ENCODE data around the gene RASSF8.

RASSF8 gene

GRCh38 chr12:26062566-26062965 is 104.1 kb downstream of the RASSF8 start:
- Histone ChIP-seq H3K9ac (ENCODE audit: low read length) (no peak overlapping the region), H3K27ac (ENCODE audit: low read length) (no peak overlapping the region), H3K36me3 (replicated peaks; ENCODE audit: insufficient read depth, low read length) (no peaks in the 10 kb centered on the region), H3K4me3 (ENCODE audit: low read length) (no peak overlapping the region), H4K20me1 (ENCODE audit: insufficient read depth, low read length) (no peaks in the 10 kb centered on the region), H3K4me2 (ENCODE audit: low read depth, low read length) (no peak overlapping the region), H3F3A (ENCODE audit: insufficient read depth, low read length) (no peaks in the 10 kb centered on the region), H3K27me3 (replicated peaks; ENCODE audit: insufficient read depth, low read length) (no peaks in the 10 kb centered on the region), H2AFZ (ENCODE audit: low read length) (no peak overlapping the region), H3K9me2 (replicated peaks; ENCODE audit: insufficient read depth, low read length) (no peaks in the 10 kb centered on the region), H3K9me3 (replicated peaks; ENCODE audit: insufficient read depth, low read length) (no peaks in the 10 kb centered on the region), H3K4me1 (ENCODE audit: low read length) (no peaks in the 10 kb centered on the region), H3K79me2 (ENCODE audit: low read length) (no peaks in the 10 kb centered on the region)
- TF ChIP-seq CTCF (IDR thresholded peaks at IDR 0.05; ENCODE audit: low read length) (no peak), EZH2 (optimal IDR thresholded peaks at IDR 0.05; ENCODE audit: low read depth, low read length) (no peak), EZH2phosphoT487 (IDR thresholded peaks at IDR 0.05; ENCODE audit: low read length) (no peak)
- no peak for DNase-seq

GRCh38 chr12:26065451-26065850 is 107.0 kb downstream of the RASSF8 start:
- no peaks in the 10 kb centered on the region for H3K36me3 ChIP-seq (replicated peaks; ENCODE audit: insufficient read depth, low read length)
- no peaks in the 10 kb centered on the region for H3K79me2 ChIP-seq (ENCODE audit: low read length)
- H3K27ac ChIP-seq (ENCODE audit: low read length), result no peak overlapping the region
- no peaks in the 10 kb centered on the region for H3F3A ChIP-seq (ENCODE audit: insufficient read depth, low read length)
- H3K27me3 ChIP-seq (replicated peaks; ENCODE audit: insufficient read depth, low read length), result no peaks in the 10 kb centered on the region
- H3K9me3 ChIP-seq (replicated peaks; ENCODE audit: insufficient read depth, low read length), result no peaks in the 10 kb centered on the region
- no peak overlapping the region for H3K4me2 ChIP-seq (ENCODE audit: low read depth, low read length)
- H3K9ac ChIP-seq (ENCODE audit: low read length), result no peak overlapping the region
- H3K9me2 ChIP-seq (replicated peaks; ENCODE audit: insufficient read depth, low read length), result no peaks in the 10 kb centered on the region
- no peak overlapping the region for H3K4me3 ChIP-seq (ENCODE audit: low read length)
- DNase-seq, result no peak
- H3K4me1 ChIP-seq (ENCODE audit: low read length), result no peaks in the 10 kb centered on the region
- H2AFZ ChIP-seq (ENCODE audit: low read length), result no peak overlapping the region
- no peaks in the 10 kb centered on the region for H4K20me1 ChIP-seq (ENCODE audit: insufficient read depth, low read length)
- TF ChIP-seq EZH2 (optimal IDR thresholded peaks at IDR 0.05; ENCODE audit: low read depth, low read length) (no peak), CTCF (IDR thresholded peaks at IDR 0.05; ENCODE audit: low read length) (no peak), EZH2phosphoT487 (IDR thresholded peaks at IDR 0.05; ENCODE audit: low read length) (no peak)

- no peaks in the 10 kb centered on the region for H4K20me1 ChIP-seq (ENCODE audit: insufficient read depth, low read length)
- H3K9me2 ChIP-seq (replicated peaks; ENCODE audit: insufficient read depth, low read length), result no peaks in the 10 kb centered on the region
- no peaks in the 10 kb centered on the region for H3K9me3 ChIP-seq (replicated peaks; ENCODE audit: insufficient read depth, low read length)
- no peak overlapping the region for H2AFZ ChIP-seq (ENCODE audit: low read length)
- H3K9ac ChIP-seq (ENCODE audit: low read length), result no peak overlapping the region
- no peak overlapping the region for H3K4me2 ChIP-seq (ENCODE audit: low read depth, low read length)
- H3K4me1 ChIP-seq (ENCODE audit: low read length), result no peaks in the 10 kb centered on the region
- no peak for DNase-seq
- H3K36me3 ChIP-seq (replicated peaks; ENCODE audit: insufficient read depth, low read length), result no peaks in the 10 kb centered on the region
- TF ChIP-seq EZH2phosphoT487 (IDR thresholded peaks at IDR 0.05; ENCODE audit: low read length) (no peak), CTCF (IDR thresholded peaks at IDR 0.05; ENCODE audit: low read length) (no peak), EZH2 (optimal IDR thresholded peaks at IDR 0.05; ENCODE audit: low read depth, low read length) (no peak)
- H3K27ac ChIP-seq (ENCODE audit: low read length), result no peak overlapping the region
- H3K4me3 ChIP-seq (ENCODE audit: low read length), result no peak overlapping the region
- H3F3A ChIP-seq (ENCODE audit: insufficient read depth, low read length), result no peaks in the 10 kb centered on the region
- no peaks in the 10 kb centered on the region for H3K79me2 ChIP-seq (ENCODE audit: low read length)
- no peaks in the 10 kb centered on the region for H3K27me3 ChIP-seq (replicated peaks; ENCODE audit: insufficient read depth, low read length)
Observed at GRCh38 chr12:26068503-26068902, 110.0 kb downstream of the RASSF8 start.

All from MM.1S (cell line).